Upper lobe of left lung (tissue), 4 donors: Measurements from ENCODE around the gene GPC5.

Experiments used
- CTCF ChIP-seq, 6 experiments: fragments of 450-650 bp in 4 of 6; fragments of 200-600 bp in 2 of 6; sonication (generic) in 2 of 6; IDR thresholded peaks; one replicate each; pipeline ENCODE4 v1.5.1; 2016 to 2019; ENCODE audit warnings: antibody characterized with exemption in 6 of 6
- POLR2A ChIP-seq, 4 donors: fragments of 450-650 bp; IDR thresholded peaks; one replicate each; pipeline ENCODE4 v1.5.1; 2016 to 2017; ENCODE audit warnings: antibody characterized with exemption in 4 of 4, mild to moderate bottlenecking in 2 of 4
- POLR2AphosphoS5 ChIP-seq, 2 donors: sonication (generic); formaldehyde crosslinking; IDR thresholded peaks; one replicate each; pipeline ENCODE4 v1.5.1; 2017; ENCODE audit warnings: antibody characterized with exemption in 2 of 2

- no peak for TF ChIP-seq CTCF (IDR thresholded peaks at IDR 0.05)
- no peak for TF ChIP-seq POLR2A (IDR thresholded peaks at IDR 0.05)
- no peak for TF ChIP-seq POLR2AphosphoS5 (IDR thresholded peaks at IDR 0.05)
These were observed 1155.2 kb downstream of the GPC5 start for GRCh38 chr13:92553470-92554114.
